Activated T-cell treated with anti-CD3 and anti-CD28 coated beads for 24 hours (primary cell): Measurements from ENCODE around the gene ARMC7.
A peak's percentile ranks its signal among the peaks of the same experiment; 100 is the strongest.
"Not testable (repeated sequence)": the region's sequence is repeated elsewhere in the genome, so short reads cannot be mapped to it uniquely, and the experiment has no call there.

Source experiments
- DNase-seq: peaks from one replicate; pipeline ENCODE4 v3.0.0-alpha.2; 2020; ENCODE audit warnings: low read depth

ARMC7 gene

GRCh38 chr17:75154195-75155106, 44.7 kb downstream of the ARMC7 start, which contains the start of gene JPT1:
Gene JPT1 (minus strand): TSS chr17:75154512. CDS start chr17:75154397, 115 bp downstream.
- peak; percentile 97 for DNase-seq

- DNase-seq, result no peak
Measured at GRCh38 chr17:75155191-75155601, 45.4 kb downstream of the ARMC7 start.

GRCh38 chr17:75158480-75158879, 48.7 kb downstream of the ARMC7 start:
- not testable (repeated sequence) for DNase-seq

GRCh38 chr17:75159196-75160031, 49.6 kb downstream of the ARMC7 start:
- no peak for DNase-seq

- no peak for DNase-seq
Measured at GRCh38 chr17:75160211-75160610, 50.4 kb downstream of the ARMC7 start.

GRCh38 chr17:75163074-75163473, 53.3 kb downstream of the ARMC7 start:
- no peak for DNase-seq

GRCh38 chr17:75164606-75165005, 54.8 kb downstream of the ARMC7 start:
- DNase-seq, result not testable (repeated sequence)

- DNase-seq, result no peak
Measured at GRCh38 chr17:75168998-75169397, 59.2 kb downstream of the ARMC7 start.

GRCh38 chr17:75173526-75173925, 63.8 kb downstream of the ARMC7 start:
- DNase-seq, result no peak

- no peak for DNase-seq
Measured at GRCh38 chr17:75174996-75175395, 65.2 kb downstream of the ARMC7 start.

- DNase-seq, result no peak
Measured at GRCh38 chr17:75176625-75177024, 66.9 kb downstream of the ARMC7 start.

GRCh38 chr17:75178453-75178852, 68.7 kb downstream of the ARMC7 start:
- no peak for DNase-seq
